Breast epithelium (tissue), 3 donors: ENCODE measurements around the gene ZNF202.

Experiments
- POLR2AphosphoS5 ChIP-seq, 3 donors: sonication (generic); formaldehyde crosslinking; IDR thresholded peaks; one replicate each; pipeline ENCODE4 v1.6.1; 2017; ENCODE audit warnings: antibody characterized with exemption in 3 of 3
- TF ChIP-seq, protein P1 (sequence below), 3 donors: fragments of 450-650 bp; IDR thresholded peaks; one replicate each; pipeline ENCODE4 v1.5.1; 2016 to 2017; ENCODE audit warnings: antibody characterized with exemption in 3 of 3, mild to moderate bottlenecking in 3 of 3, moderate library complexity in 3 of 3

DNA sequence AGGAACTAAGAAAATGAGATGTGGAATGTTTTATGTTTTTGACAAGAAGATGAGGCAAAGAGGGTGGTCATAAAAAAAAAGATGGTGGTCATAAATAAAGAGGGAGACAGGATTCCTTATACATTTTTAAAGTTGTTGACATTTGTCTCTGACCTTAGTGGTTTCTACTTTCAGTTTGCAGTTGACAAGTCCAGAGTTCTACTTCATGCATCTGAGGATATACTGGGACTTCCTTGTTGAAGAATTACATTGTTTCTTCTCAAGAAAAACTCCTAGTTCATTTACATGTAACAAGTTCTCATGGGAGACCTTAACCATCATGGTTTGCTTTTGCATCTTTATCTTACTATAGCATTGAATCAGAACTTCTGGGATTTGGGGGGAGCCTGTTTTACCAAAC, 11.7 kb upstream of the ZNF202 start:
- TF ChIP-seq, protein P1, sequence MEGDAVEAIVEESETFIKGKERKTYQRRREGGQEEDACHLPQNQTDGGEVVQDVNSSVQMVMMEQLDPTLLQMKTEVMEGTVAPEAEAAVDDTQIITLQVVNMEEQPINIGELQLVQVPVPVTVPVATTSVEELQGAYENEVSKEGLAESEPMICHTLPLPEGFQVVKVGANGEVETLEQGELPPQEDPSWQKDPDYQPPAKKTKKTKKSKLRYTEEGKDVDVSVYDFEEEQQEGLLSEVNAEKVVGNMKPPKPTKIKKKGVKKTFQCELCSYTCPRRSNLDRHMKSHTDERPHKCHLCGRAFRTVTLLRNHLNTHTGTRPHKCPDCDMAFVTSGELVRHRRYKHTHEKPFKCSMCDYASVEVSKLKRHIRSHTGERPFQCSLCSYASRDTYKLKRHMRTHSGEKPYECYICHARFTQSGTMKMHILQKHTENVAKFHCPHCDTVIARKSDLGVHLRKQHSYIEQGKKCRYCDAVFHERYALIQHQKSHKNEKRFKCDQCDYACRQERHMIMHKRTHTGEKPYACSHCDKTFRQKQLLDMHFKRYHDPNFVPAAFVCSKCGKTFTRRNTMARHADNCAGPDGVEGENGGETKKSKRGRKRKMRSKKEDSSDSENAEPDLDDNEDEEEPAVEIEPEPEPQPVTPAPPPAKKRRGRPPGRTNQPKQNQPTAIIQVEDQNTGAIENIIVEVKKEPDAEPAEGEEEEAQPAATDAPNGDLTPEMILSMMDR (IDR thresholded peaks at IDR 0.05) = no peak
- TF ChIP-seq POLR2AphosphoS5 (IDR thresholded peaks at IDR 0.05) = no peak
